HG03159 (cell line): Measurements from ENCODE around the gene MTCL3.

Source experiments
- ATAC-seq: cut with Tn5 transposase; IDR thresholded peaks from one replicate; pipeline ENCODE4 v1.9.1; 2021; ENCODE audit warnings: mild to moderate bottlenecking, moderate library complexity; ENCODE audit not compliant: unreplicated experiment

The MTCL3 gene

DNA sequence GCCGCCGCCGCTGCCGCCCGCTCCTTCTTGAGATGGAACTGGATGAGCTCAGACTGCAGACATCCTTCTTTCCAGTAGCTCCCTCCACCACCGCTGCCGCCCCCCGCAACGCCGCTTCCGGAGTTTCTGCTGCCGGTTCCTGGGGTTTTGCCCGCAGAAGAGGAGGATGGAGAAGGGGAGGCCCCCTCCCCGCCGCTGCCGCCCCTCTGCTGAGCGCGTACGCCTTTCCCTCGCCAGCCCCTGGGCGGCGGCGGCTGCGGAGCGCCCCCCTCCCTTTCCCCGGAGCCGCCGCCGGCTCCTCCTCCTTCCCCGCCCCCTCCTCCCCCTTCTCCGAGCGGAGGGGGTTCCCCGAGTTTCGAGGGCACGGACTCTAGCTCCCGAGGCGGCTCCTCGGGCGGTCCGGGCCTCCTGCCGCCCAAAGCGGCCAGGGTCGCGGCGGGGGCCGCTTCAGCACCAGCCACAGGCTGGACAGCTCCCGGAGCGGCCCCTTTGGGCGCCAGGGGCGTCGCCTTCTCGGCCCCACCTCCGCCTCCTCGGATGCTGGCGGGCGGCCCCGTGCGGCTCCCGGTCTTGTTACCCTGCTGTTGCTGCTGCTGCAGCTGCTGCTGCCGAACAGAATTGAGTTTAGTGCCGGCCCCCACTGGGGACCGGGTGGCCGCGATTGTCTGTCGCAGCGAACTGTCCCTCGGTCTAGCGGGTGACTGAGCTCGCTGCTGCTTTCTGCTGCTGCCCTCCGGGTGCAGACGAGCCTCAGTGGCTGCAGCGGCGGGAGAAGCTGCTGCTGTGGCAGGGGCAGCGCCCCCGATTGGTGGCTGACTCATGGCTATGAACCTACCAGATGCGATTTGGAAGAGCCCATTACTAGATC lies 3.1 kb downstream of the MTCL3 start:
- ATAC-seq = peak; percentile 76

DNA sequence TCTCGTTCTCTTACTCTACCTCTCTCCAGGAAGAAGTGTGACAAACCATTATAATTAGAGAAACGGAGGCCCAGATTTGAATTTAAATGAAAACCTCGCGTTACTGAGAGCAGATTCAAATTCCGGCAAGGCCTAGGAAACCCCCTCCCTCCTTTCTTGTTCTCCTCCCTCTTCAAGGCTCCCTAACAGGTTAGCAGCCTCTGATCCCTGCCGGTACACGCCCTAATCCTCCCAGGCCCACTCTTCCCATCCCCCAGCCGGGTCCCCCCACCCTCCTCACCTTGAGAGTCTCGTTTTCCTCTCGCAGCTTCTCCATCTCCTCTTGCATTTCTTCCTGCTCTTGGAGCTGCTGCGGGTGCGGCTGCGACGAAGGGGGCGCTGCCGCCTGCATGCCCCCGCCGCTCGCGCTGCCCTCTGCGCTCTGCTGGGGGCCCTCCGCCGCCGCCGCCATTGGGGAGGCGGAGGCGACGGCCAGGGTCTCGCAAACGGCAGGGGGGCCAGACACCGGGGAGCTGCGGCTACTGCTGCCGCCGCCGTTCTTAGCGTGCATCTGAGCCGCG lies 3.8 kb downstream of the MTCL3 start:
- ATAC-seq = no peak

DNA sequence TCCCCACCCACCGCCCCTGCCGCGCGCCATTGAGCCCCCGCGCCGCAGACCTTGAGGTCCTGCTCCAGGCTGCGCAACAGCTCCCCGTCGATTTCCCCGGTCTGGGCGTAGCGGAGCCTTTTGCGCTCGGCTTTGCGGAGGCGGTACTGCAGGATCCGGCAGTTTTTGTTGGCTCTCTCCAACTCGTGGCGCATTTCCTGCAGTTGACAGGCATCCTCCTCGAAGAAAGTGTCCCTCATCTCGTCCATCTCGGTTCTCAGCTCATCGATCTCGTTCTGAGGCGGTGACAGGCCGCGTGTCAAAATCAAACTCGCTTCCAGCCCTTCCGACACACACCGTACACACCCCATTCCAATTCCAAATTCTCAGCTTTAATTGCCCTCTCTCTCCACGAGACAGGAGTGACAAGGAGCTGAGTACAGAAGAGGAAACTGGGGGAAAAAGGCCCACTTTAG lies 4.3 kb downstream of the MTCL3 start:
- ATAC-seq = no peak

DNA sequence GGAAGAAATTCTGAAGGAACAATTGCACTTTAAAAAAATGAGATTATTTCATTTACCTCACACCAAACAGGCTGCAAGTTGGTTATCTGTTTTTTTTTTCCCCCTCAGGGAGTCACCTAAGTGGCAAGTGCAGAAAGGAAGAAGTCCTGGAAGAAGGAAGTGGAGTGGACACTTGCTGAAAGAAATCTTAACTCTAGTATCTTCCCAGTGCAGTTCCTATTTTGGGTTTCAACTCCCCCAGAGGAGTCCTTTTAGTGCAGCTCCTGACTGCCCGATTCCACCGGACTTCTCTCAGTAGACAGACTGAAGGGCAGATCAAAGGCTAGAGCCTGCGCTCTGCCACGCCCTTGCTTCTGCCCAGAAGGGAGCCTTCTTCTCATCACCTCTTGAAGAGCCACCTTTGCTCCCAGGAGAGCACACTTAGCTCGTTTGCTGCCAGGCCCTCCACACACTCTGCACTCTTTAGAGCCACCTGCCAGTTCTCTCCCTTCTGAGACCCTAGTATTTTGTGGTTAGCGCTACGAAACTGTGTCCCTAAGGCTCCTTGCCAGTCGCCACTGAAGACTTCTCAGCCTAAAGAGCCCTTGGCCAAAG lies 4.9 kb downstream of the MTCL3 start:
- no peak for ATAC-seq

DNA sequence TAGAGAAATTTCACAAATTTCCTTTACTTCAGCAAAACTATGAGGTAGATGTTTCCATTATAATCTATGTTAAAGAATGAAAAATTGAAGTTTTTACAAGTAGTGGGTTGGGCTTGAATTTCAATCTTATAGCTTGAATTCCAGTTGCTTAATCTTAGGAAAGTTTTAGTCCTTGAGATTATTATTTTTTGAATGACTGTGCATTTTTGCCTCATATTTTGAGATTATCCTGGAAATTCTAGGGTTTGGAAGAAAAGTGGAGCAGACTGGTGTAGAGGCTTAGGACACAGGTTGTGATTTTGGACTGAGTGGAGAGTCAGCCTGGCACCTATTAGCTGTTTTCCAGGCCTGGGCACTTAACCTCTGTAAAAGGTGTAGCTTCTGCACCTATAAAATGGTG lies 5.7 kb downstream of the MTCL3 start:
- no peak for ATAC-seq

DNA sequence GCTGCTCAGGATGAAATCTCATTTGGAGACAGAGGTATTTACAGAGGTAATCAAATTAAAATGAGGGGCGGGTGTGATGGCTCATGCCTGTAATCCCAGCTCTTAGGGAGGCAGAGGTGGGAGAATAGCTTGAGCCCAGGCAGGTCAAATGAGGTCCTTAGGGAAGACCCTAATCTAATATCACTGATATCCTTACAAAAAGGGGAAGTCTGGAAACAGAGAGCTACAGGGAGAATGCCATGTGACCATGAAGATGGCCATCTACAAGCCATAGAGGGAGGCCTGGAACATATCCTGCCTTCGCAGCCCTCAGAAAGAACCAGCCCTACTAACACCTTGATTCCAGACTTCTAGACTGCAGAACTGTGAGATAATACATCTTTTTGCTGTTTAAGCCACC lies 8.3 kb downstream of the MTCL3 start:
- ATAC-seq = no peak

DNA sequence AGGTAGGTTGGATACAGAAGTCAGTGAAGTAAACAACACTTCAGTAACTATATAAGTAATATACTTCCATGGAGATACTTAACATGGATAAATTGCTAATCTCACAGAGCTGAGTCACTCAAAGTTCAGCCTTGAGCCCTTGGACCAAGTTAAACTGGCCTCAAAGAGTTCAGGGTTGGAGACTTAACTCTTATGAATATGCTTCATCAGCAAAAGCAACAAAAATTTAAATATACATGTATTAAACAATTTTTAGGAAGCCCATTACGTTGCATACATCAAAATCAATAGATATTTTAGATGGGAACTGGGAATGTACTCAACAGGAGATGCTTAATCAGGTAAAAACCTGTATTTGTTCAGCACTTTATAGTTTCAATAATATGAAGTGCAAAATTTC lies 12.2 kb downstream of the MTCL3 start:
- ATAC-seq = no peak

DNA sequence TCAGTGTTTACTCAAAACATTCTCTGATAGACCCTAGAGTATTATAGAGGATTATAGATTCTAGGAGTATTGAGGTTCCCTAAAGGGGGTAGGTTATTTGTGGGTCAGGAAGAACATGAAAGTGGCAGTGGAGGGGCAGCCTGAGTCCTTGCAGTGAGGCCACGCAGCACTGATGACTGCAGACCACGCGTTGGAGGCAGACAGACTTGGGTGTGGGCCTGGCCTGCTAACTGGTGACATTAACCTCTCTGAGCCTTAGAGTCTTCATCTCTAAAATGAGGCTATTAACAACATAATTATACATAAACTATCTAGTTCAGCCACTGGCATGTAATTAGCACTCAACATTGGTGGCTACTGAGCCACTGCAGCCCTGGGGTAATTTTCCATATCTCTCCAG lies 16.1 kb downstream of the MTCL3 start:
- ATAC-seq = no peak

DNA sequence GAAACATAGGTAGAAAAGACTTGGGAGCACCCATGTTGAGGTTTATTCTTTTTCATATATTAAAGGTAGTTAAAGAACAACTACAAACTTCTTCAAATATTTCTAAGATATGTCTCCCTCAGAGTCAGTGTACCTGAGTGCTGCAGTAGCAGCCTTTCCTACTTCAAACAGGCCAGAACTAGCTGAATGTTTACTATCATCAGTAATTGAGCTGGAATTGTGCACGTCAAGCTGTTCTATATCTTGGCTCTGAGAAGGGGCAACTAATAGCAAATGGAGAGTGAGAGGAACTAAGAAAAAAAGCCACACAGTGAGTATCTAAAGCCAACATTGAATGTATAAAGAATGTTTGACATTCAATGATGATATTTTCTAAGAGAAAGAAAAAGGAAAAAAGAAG lies 21.7 kb downstream of the MTCL3 start:
- ATAC-seq = no peak

DNA sequence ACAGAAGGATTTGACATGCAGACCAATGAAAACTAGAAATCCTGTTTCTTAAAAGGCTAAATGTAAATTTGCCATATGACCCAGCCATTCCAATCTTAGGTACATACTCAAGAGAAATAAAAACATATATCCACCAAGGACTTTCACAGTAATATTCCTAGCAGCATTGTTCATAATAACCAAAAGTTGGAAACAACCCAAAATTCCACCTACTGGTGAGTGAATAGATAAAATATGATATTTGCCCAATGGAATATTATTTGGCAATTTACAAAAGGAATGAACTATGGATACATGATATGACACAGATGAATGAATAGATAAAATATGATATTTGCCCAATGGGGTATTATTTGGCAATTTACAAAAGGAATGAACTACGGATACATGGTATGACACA lies 22.7 kb downstream of the MTCL3 start:
- ATAC-seq = no peak

DNA sequence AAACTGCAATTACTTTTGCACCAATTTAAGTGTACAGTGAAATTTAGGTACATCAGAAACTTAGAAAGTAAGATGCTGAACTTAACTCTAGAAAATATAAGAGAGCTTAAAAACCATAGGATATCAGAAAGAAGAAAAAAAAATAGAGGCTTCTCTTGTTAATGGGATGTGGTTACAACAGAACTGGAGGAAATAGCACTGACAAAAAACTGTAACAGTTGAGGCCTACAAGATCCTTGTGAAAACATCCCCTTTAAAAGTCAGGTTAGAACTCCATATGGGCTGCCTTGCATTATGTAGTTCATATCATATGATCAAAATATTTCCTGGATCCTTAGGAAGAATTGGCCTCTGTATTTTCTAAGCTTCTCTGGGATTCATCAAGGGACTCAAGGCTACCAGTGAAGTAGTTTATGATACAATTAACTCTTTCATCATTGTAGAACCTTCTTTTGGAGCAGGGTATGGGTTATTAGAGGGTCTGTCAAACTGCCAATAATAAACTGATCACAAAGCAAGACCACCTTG lies 24.8 kb downstream of the MTCL3 start:
- ATAC-seq = no peak

DNA sequence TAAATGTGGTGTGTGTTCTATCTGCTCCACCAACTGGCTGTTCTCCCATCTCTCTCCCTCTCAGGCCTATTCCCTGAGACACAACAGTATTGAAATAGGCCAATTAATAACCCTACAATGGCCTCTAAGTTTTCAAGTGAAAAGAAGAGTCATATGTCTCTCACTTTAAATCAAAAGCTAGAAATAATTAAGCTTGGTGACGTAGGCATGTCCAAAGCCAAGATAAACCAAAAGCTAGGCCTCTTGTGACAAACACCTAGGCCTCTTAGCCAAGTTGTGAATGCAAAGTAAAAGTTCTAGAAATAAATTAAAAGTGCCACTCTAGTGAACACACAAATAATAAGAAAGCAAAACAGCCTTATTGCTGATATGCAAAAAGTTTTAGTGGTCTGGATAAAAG lies 29.9 kb downstream of the MTCL3 start:
- no peak for ATAC-seq

DNA sequence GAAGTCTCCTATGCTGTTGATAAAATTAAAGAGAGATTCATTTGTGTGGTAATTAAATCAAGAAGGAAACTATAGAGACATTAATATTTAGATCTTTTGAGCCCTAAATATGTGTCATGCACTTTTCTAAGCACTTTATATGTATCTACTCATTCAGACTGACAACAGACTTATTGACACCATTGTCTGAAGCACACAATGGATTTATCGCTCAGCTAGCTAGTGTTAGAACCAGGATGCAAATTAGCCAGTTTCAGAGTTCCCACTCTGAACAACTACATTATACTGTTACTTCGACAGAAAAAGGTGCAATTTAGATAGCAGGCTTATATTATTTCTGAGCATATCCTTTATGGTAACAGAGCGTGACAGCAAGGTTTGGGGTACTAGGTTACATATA lies 32.2 kb downstream of the MTCL3 start:
- no peak for ATAC-seq

DNA sequence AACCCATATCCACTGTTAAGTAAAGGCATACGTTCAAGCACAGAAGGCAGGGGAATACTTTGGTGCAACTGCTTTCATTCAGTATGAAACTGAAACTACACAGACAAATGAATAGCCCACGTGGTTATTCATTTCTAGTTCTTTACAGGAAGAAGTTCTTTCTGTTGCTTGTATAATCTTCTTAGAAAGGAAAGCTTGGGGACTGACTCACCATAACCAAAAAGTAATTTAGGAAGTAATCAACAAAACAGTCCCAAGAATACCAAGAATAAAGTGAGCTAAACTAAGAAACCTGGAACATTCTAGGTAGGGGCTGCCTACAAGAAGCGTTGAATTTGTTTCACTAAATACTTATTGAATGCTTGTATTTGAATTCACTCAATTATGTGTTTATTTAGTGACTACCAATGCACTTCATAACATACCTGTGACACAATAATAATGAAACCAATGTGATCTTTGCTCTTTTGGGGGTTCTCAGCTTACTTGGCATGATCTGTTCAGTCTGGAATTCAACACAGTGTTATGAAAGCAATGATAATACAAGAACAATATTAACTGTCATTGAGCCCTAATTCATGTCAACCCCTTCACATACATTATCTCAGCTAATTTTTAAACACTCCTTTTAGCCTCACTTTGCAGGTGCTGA lies 34.8 kb downstream of the MTCL3 start:
- ATAC-seq = peak; percentile 99

DNA sequence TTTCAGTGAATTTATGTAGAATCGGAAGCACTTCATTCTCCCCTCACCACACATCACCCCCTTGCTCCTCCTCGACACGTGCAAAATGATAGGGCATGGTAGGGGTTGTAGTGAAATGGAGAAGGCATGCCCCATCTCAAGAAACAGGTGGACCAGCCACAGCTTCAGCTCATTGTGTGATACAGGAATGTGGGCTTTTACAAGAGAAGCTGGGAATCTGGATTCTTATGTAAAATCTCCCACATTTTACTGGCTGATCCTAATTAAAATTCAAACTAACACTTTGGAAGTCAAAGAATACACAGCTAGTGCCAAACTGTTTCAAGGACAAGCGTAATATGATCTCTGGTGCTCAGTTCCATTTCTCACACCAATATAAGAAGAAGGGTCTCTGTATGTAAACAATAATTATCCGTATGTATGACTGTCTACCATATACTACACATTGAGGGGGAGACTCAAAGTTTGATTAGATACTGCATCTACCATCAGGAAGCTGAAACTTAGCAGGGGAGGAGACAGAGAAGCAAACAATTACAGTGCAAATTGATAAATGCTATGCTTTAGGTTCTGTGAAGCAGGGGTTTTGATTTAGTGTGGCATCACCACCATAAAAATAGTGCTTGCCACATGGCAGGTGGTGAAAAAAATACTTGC lies 35.6 kb downstream of the MTCL3 start:
- ATAC-seq = peak; percentile 29

DNA sequence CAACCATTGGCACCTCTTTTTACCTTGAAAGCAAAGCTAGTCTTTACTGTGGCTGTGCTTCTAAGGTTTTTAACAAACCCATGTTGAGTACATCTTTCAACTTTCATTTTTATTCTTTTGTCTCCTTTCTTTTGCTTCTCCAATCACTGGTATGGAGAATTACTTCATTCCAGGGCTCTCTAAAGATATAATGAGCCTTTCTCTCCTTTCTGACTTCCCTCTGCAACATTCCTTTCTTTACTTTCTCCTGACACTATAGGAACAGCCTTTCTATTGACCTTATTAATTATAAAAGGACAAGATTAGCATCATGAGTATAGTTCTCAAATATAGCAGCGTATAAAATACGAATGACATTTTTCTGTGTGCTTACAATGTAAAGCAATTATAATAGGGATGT lies 36.8 kb downstream of the MTCL3 start:
- ATAC-seq = no peak

DNA sequence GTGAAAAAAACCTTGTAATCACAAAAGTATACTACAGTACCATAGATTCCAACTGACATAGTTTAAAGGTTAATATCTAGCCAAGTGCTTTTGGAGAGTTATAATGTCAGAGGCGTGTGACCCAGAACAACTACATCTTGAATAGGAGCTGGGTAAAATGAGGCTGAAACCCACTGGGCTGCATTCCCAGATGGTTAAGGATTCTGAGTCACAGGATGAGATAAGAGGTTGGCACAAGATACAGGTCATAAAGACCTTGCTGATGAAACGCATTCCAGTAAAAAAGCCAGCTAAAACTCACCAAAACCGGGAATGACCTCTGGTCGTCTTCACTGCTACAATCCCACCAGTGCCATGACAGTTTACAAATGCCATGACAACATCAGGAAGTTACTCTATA lies 37.5 kb downstream of the MTCL3 start:
- no peak for ATAC-seq

DNA sequence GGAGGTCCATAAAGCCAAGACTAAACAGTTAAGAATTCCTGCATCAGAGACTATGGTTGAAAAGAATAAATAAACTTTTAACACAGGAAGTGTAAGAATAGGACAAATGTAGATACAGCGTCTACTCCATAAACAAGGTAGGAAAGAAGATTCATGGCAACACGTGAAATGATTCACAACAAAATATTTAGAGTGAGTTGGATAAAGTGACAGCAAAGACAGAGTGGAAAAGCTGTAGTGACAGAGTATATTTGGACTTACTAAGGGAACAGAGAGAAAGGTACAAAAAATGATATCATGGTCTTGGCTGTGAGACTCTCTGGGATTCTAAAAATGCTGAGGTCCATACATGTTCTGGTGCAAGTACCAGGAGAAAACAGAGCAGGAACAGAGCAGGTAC lies 38.0 kb downstream of the MTCL3 start:
- no peak for ATAC-seq

DNA sequence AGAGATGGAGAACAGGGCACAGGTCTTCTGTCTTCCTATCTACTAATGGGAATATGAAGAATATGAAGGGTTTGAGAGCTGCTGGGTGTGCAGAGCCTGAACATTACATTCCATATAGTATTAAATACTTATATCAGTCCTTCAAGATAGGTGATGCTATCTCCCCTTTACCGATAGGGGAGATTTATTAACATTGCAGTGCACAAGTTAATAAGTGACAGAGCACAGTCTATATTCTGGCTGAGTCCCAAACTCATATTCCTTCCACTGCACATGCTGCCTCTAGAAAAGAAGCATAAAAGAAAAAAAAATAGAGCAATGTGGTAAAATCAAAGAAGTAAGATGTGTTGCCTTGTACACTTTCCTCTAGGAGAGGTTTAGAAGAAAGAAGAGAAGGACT lies 41.5 kb downstream of the MTCL3 start:
- ATAC-seq = no peak

DNA sequence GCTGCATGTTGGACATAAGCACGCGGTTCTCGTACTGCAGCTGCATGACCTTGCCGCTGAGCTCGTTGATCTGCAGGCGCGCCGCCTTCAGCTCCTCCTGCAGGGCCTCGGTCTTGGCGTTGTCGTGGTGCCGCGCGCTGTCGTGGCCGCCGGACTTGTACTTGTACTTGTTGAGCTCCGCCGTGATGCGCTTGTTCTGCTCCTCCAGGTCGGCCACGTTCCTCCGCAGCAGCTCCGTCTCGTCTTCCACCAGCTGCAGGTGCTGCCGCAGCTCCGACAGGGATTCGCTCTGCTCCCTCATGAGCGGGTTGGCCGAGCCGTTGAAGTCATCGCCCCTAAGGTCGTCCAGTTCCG lies 43.3 kb downstream of the MTCL3 start:
- ATAC-seq = no peak
